ENCODE data around the gene MYO1H. TPM values are rescaled to one million over a fixed set of nuclear protein-coding genes. Genes with fewer than 3 reads are reported as not detected.
"Not testable (repeated sequence)": the region's sequence is repeated elsewhere in the genome, so short reads cannot be mapped to it uniquely, and the experiment has no call there.

MYO1H gene
- total RNA-seq, 1 donor from 2014 or later, result not detected

- DNase-seq (ENCODE audit: low spot score), result peak; percentile 36
- peaks cover 14% of the 10 kb centered on the region for H3K4me1 ChIP-seq
- peak overlapping the region; percentile 95 for H3K4me2 ChIP-seq
- H2AFZ ChIP-seq (replicated peaks), result peak overlapping the region; percentile 57
- H3K9me3 ChIP-seq (ENCODE audit: low read depth), result no peaks in the 10 kb centered on the region
- H3K27me3 Mint-ChIP-seq (ENCODE audit: insufficient read depth, low read depth), result peaks cover 39% of the 10 kb centered on the region
- no peaks in the 10 kb centered on the region for H3K36me3 ChIP-seq
- H3K27ac ChIP-seq, result no peak overlapping the region
- H3K4me3 ChIP-seq, result peak overlapping the region; percentile 53
- peaks cover 10% of the 10 kb centered on the region for H3F3A ChIP-seq (ENCODE audit: low read depth)
- no peaks in the 10 kb centered on the region for H3K36me3 Mint-ChIP-seq
- peak; percentile 88 for TF ChIP-seq EZH2 (IDR thresholded peaks at IDR 0.05)
- TF ChIP-seq EZH2phosphoT487 (IDR thresholded peaks at IDR 0.05), result peak; percentile 83
- no peak for TF ChIP-seq CTCF (IDR thresholded peaks at IDR 0.05)
- no peak overlapping the region for H3K27ac Mint-ChIP-seq
- peak overlapping the region; percentile 87 for H3K4me3 Mint-ChIP-seq
- H3K9ac ChIP-seq, result no peak overlapping the region
- H3K27me3 ChIP-seq, result peaks cover 88% of the 10 kb centered on the region
- H3K79me2 ChIP-seq (ENCODE audit: low read depth), result no peaks in the 10 kb centered on the region
- H4K20me1 ChIP-seq (ENCODE audit: low read depth), result no peaks in the 10 kb centered on the region
- peaks cover 14% of the 10 kb centered on the region for H3K4me1 Mint-ChIP-seq
- no peaks in the 10 kb centered on the region for H3K9me3 Mint-ChIP-seq
Measured at GRCh38 chr12:109310247-109311125, 37.2 kb upstream of the MYO1H start.

GRCh38 chr12:109321294-109321693 is 26.4 kb upstream of the MYO1H start:
- H3K27ac Mint-ChIP-seq, result not testable (repeated sequence)

GRCh38 chr12:109329003-109329402 is 18.7 kb upstream of the MYO1H start:
- peaks cover 19% of the 10 kb centered on the region for H3K4me1 Mint-ChIP-seq

More at GRCh38 chr12:109321294-109321693, 26.4 kb upstream of the MYO1H start:
- DNase-seq (ENCODE audit: low spot score); H3K4me1 ChIP-seq; H4K20me1 ChIP-seq (ENCODE audit: low read depth); H3K4me1 Mint-ChIP-seq; H3K27me3 Mint-ChIP-seq (ENCODE audit: insufficient read depth, low read depth); H3K9ac ChIP-seq; H3K27ac ChIP-seq; H3K36me3 Mint-ChIP-seq; H3K9me3 ChIP-seq (ENCODE audit: low read depth); H3K9me3 Mint-ChIP-seq; H3K79me2 ChIP-seq (ENCODE audit: low read depth); H3K36me3 ChIP-seq; H3K4me2 ChIP-seq; H3K4me3 ChIP-seq; H2AFZ ChIP-seq (replicated peaks); H3F3A ChIP-seq (ENCODE audit: low read depth); H3K4me3 Mint-ChIP-seq: not testable (repeated sequence)
- peaks cover 35% of the 10 kb centered on the region for H3K27me3 ChIP-seq

More at GRCh38 chr12:109329003-109329402, 18.7 kb upstream of the MYO1H start:
- no peak overlapping the region for H3K27ac Mint-ChIP-seq
- Histone ChIP-seq H3K27ac (no peak overlapping the region), H3K9ac (no peak overlapping the region), H3K79me2 (ENCODE audit: low read depth) (no peaks in the 10 kb centered on the region), H3K4me2 (no peak overlapping the region), H4K20me1 (ENCODE audit: low read depth) (no peaks in the 10 kb centered on the region), H3K4me1 (peaks cover 15% of the 10 kb centered on the region), H2AFZ (replicated peaks) (no peak overlapping the region), H3K4me3 (no peak overlapping the region), H3K36me3 (no peaks in the 10 kb centered on the region), H3F3A (ENCODE audit: low read depth) (peaks cover 15% of the 10 kb centered on the region), H3K9me3 (ENCODE audit: low read depth) (no peaks in the 10 kb centered on the region), H3K27me3 (no peaks in the 10 kb centered on the region)
- no peak overlapping the region for H3K4me3 Mint-ChIP-seq
- TF ChIP-seq CTCF (IDR thresholded peaks at IDR 0.05) (no peak), EZH2 (IDR thresholded peaks at IDR 0.05) (no peak), EZH2phosphoT487 (IDR thresholded peaks at IDR 0.05) (no peak)
- peaks cover 7% of the 10 kb centered on the region for H3K27me3 Mint-ChIP-seq (ENCODE audit: insufficient read depth, low read depth)
- no peaks in the 10 kb centered on the region for H3K9me3 Mint-ChIP-seq
- DNase-seq (ENCODE audit: low spot score), result no peak
- H3K36me3 Mint-ChIP-seq, result no peaks in the 10 kb centered on the region

Data from neural progenitor cell (in vitro differentiated cells).